GM12878 (cell line): Measurements from ENCODE around the gene ADGRL2.

Experiments used
- EGR1 ChIP-seq, 2 experiments: IDR thresholded peaks; 1 replicate in 1 of 2; 2 replicates in 1 of 2; pipeline ENCODE4 v1.6.1; 2011 to 2012; ENCODE audit warnings: low read depth in 2 of 2, low read length in 2 of 2, borderline replicate concordance in 1 of 2, mild to moderate bottlenecking in 1 of 2, moderate library complexity in 1 of 2
- ETV6 ChIP-seq, 2 experiments: fragments of 450-650 bp in 1 of 2; IDR thresholded peaks in 1 of 2; conservative IDR thresholded peaks in 1 of 2; 2 replicates each; pipeline ENCODE4 v1.6.1; 2014; ENCODE audit warnings: antibody characterized with exemption in 1 of 2, borderline replicate concordance in 1 of 2, low read depth in 1 of 2, mild to moderate bottlenecking in 1 of 2, moderate library complexity in 1 of 2
- JUND ChIP-seq: IDR thresholded peaks from 2 replicates; pipeline ENCODE4 v1.6.1; 2012; ENCODE audit warnings: low read depth, mild to moderate bottlenecking, low read length, improper control_type of control experiment, moderate library complexity
- POLR2A ChIP-seq: IDR thresholded peaks from 2 replicates; pipeline ENCODE4 v1.6.1; 2011; ENCODE audit warnings: low read depth, mild to moderate bottlenecking, low read length
- POLR2AphosphoS2 ChIP-seq: IDR thresholded peaks from 2 replicates; pipeline ENCODE4 v1.6.1; 2011; ENCODE audit warnings: low read depth, mild to moderate bottlenecking, low read length, improper control_type of control experiment, moderate library complexity
- RAD21 ChIP-seq: IDR thresholded peaks from 2 replicates; pipeline ENCODE4 v1.6.1; 2011; ENCODE audit warnings: mild to moderate bottlenecking, low read depth, low read length, moderate library complexity; ENCODE audit not compliant: insufficient read depth
- SKIL ChIP-seq: fragments of 450-650 bp; IDR thresholded peaks from 2 replicates; pipeline ENCODE4 v1.6.1; 2017; ENCODE audit warnings: mild to moderate bottlenecking, low read depth, inconsistent platforms; ENCODE audit not compliant: poor library complexity, severe bottlenecking
- YY1 ChIP-seq: IDR thresholded peaks from 2 replicates; pipeline ENCODE4 v1.6.1; 2011; ENCODE audit warnings: low read depth, mild to moderate bottlenecking, low read length
- ZNF384 ChIP-seq: IDR thresholded peaks from 2 replicates; pipeline ENCODE4 v1.6.1; 2012; ENCODE audit warnings: low read depth, mild to moderate bottlenecking, low read length, improper control_type of control experiment, borderline replicate concordance
- ZZZ3 ChIP-seq: IDR thresholded peaks from 2 replicates; pipeline ENCODE4 v1.6.1; 2011; ENCODE audit warnings: low read depth; ENCODE audit not compliant: control insufficient read depth, insufficient read length

GRCh38 chr1:81811757-81812371, 11.1 kb downstream of the ADGRL2 start:
- TF ChIP-seq YY1: no peak
- TF ChIP-seq ETV6 (conservative IDR thresholded peaks at IDR 0.05 in 1 of 2, IDR thresholded peaks at IDR 0.05 in 1 of 2; ENCODE audit: borderline replicate concordance in 1 of 2, low read depth in 1 of 2): no peak
- no peak for TF ChIP-seq JUND
- TF ChIP-seq POLR2AphosphoS2: no peak
- TF ChIP-seq ZZZ3: no peak
- TF ChIP-seq POLR2A: no peak
- TF ChIP-seq SKIL: no peak
- no peak for TF ChIP-seq RAD21
- no peak for TF ChIP-seq EGR1 (IDR thresholded peaks at IDR 0.05; ENCODE audit: borderline replicate concordance in 1 of 2, low read depth in 2 of 2, low read length in 2 of 2)
- no peak for TF ChIP-seq ZNF384
